Ishikawa (cell line): ENCODE data around the gene COMMD7.

Experiments used
- CEBPB ChIP-seq: IDR thresholded peaks from 2 replicates; pipeline ENCODE4 v1.6.1; 2012
- CREB1 ChIP-seq: IDR thresholded peaks from 2 replicates; pipeline ENCODE4 v1.6.1; 2012; ENCODE audit warnings: low read depth
- EGR1 ChIP-seq: IDR thresholded peaks from 2 replicates; pipeline ENCODE4 v1.6.1; 2012
- EP300 ChIP-seq: IDR thresholded peaks from 2 replicates; pipeline ENCODE4 v1.6.1; 2012; ENCODE audit warnings: borderline replicate concordance
- FOXM1 ChIP-seq: IDR thresholded peaks from 2 replicates; pipeline ENCODE4 v1.6.1; 2012; ENCODE audit warnings: low read depth, borderline replicate concordance
- NFIC ChIP-seq: IDR thresholded peaks from 2 replicates; pipeline ENCODE4 v1.6.1; 2012
- RAD21 ChIP-seq: IDR thresholded peaks from 2 replicates; pipeline ENCODE4 v1.6.1; 2012; ENCODE audit warnings: low read depth
- REST ChIP-seq: IDR thresholded peaks from 2 replicates; pipeline ENCODE4 v1.6.1; 2012; ENCODE audit warnings: low read depth, mild to moderate bottlenecking
- TAF1 ChIP-seq: IDR thresholded peaks from 2 replicates; pipeline ENCODE4 v1.6.1; 2012; ENCODE audit warnings: low read depth, mild to moderate bottlenecking
- TCF12 ChIP-seq: IDR thresholded peaks from 2 replicates; pipeline ENCODE4 v1.6.1; 2012; ENCODE audit warnings: low read depth
- TEAD4 ChIP-seq: IDR thresholded peaks from 2 replicates; pipeline ENCODE4 v1.6.1; 2012
- YY1 ChIP-seq: IDR thresholded peaks from 2 replicates; pipeline ENCODE4 v1.6.1; 2012; ENCODE audit warnings: low read depth
- ZBTB7A ChIP-seq: IDR thresholded peaks from 2 replicates; pipeline ENCODE4 v1.6.1; 2012; ENCODE audit warnings: low read depth
- TF ChIP-seq, protein P1 (sequence below): IDR thresholded peaks from 2 replicates; pipeline ENCODE4 v1.6.1; 2012
- TF ChIP-seq, protein P2 (sequence below): IDR thresholded peaks from 2 replicates; pipeline ENCODE4 v1.6.1; 2012

Gene COMMD7

DNA sequence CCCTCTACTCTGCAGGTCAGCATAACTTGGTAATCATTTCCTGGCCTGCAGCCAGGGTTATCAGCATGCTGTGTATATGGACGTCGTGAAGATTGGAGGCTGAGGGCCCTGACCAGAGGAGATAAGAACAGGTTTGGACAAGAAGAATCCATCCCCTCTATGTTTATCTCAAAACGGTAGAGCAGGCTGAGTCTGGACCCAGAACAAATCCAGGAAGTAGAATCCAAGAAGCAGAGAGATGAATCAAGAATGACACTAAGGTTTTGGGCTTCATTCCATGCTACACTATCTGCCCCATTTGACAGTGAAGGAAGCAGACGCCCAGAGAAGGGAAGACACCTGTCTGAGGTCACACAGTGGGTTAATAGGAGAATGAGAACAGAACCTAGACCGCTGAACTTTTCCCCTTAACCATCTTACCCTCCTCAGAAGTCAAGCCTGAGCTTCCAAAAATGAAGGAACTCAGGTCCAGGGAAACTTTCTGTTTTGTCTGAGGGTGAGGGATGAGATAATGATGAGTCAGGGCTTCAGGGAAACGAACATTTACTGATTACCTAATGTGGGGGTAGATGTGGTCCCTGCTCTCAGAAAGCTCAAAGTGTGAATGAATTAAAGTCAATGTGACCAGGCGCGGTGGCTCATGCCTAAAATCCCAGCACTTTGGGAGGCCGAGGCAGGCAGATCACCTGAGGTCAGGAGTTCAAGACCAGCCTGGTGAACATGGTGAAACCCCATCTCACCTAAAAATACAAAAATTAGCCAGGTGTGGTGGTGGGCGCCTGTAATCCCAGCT is 9.4 kb upstream of the COMMD7 start:
- TF ChIP-seq CEBPB (no peak), EP300 (no peak), NFIC (no peak), FOXM1 (no peak), TAF1 (no peak), YY1 (no peak), REST (no peak), RAD21 (no peak), EGR1 (no peak), CREB1 (no peak), ZBTB7A (no peak), TEAD4 (no peak), TCF12 (no peak)
- TF ChIP-seq, protein P1, sequence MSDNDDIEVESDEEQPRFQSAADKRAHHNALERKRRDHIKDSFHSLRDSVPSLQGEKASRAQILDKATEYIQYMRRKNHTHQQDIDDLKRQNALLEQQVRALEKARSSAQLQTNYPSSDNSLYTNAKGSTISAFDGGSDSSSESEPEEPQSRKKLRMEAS, result no peak
- TF ChIP-seq, protein P2, sequence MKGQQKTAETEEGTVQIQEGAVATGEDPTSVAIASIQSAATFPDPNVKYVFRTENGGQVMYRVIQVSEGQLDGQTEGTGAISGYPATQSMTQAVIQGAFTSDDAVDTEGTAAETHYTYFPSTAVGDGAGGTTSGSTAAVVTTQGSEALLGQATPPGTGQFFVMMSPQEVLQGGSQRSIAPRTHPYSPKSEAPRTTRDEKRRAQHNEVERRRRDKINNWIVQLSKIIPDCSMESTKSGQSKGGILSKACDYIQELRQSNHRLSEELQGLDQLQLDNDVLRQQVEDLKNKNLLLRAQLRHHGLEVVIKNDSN, result no peak

DNA sequence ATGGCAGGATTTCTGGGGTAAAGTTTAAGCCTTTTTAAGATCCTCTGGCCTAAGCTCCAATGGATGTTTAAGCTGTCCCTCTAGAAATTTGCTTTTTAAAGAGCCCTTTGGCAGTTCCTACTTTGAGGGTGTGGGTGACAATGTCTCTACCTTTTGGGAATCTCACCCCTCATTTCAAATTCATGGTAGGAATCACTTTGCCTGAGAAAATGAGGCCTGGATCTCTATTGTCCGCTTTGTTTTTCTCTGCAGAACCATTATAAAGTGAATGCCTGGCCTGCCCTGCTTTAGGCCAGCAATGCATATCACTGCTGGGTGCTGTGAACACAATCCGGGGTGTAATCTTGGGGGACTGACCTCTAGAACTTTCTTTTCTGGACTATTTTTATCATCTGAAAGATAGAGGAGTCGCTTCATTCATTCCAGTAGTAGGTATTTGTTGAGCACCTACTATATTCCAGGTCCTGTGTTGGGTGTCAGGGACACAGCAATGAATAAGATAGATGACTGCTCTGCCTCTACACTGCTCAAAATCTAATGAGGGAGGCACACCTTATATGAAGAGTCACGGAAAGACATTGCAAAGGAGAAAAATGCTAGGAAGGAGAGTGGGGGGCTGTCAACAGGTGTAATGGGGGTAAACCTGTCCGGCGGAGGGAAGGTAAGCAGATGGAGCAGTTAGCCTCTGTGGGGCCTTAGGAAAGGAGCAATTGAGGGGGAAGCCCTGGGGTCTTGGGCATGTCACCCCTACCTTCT is 8.6 kb upstream of the COMMD7 start:
- TF ChIP-seq YY1, result no peak
- TF ChIP-seq ZBTB7A, result no peak
- TF ChIP-seq TCF12, result no peak
- no peak for TF ChIP-seq CREB1
- no peak for TF ChIP-seq REST
- TF ChIP-seq NFIC, result no peak
- no peak for TF ChIP-seq FOXM1
- no peak for TF ChIP-seq TAF1
- no peak for TF ChIP-seq RAD21
- no peak for TF ChIP-seq TEAD4
- no peak for TF ChIP-seq CEBPB
- TF ChIP-seq, protein P2, result no peak
- no peak for TF ChIP-seq EP300

- TF ChIP-seq FOXM1, result no peak
- no peak for TF ChIP-seq ZBTB7A
- TF ChIP-seq TCF12, result no peak
- TF ChIP-seq TEAD4, result no peak
- TF ChIP-seq TAF1, result no peak
- TF ChIP-seq, protein P1, result no peak
- no peak for TF ChIP-seq NFIC
Measured at GRCh38 chr20:32751293-32751692, 8.0 kb upstream of the COMMD7 start.

DNA sequence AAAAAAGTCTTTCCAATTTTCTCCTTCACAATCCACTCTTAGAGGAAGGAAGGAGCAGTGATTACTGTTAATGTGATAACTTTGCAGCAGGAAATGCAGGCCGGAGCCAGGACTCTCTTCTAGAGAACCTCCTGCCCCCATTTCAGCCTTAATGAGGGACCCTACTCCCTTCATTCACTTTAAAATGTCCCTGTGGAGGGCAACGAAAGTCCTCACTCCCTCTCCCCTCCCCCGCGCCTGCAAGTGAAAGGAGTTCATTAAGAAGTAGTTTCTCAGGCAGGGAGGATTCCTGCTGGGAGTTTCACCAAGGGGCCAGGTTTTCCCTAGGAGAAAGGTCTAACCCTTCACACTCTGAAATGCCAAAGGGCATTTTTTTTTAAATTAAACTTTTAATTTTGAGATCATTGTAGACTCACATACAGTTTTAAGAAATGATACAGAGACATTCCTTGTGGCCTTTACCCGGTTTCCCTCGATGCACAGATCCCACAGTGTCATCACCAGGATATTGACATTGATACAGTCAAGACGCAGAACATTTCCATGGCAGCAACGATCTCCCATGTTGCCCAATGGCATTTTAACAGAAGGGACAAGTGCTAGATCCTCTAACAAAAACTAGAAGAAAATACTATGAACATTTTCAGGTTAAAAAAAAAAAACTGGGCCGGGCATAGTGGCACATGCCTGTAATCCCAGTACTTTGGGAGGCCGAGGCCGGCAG is 6.8 kb upstream of the COMMD7 start:
- TF ChIP-seq TEAD4 (no peak), NFIC (no peak), ZBTB7A (no peak), REST (no peak), EP300 (no peak), RAD21 (no peak), CEBPB (no peak), YY1 (no peak), TAF1 (no peak), EGR1 (no peak), TCF12 (no peak), FOXM1 (no peak), CREB1 (no peak)
- TF ChIP-seq, protein P2, result no peak
- TF ChIP-seq, protein P1, result no peak
